Activated CD8-positive, alpha-beta memory T cell treated with anti-CD3 and anti-CD28 coated beads for 36 hours (primary cell): ENCODE results near the gene NTS. TPM values are rescaled to one million over a fixed set of nuclear protein-coding genes. Genes with fewer than 3 reads are reported as not detected.

Experiments
- CTCF ChIA-PET: fragments of 350-600 bp; sonication (Branson Sonifier 250); formaldehyde crosslinking; loops from one replicate; lab custom pipeline; 2021; ENCODE audit warnings: antibody characterized with exemption; lab: Charles Lee
- POLR2A ChIA-PET: fragments of 350-600 bp; sonication (Branson Sonifier 250); formaldehyde crosslinking; loops from one replicate; lab custom pipeline; 2021; ENCODE audit warnings: antibody characterized with exemption; lab: Charles Lee
- total RNA-seq, 2 experiments: library from RNA; stranded (reverse); gene quantifications; one replicate each; pipeline ENCODE4 v1.2.3, GENCODE V29; 2021

The NTS gene
- total RNA-seq, 2 experiments from 2014 or later: not detected

GRCh38 chr12:85894653-85895052, 20.6 kb downstream of the NTS start:
- POLR2A ChIA-PET: no interaction called here
- CTCF ChIA-PET: no interaction called here

GRCh38 chr12:85920324-85920947, 46.3 kb downstream of the NTS start:
- ChIA-PET POLR2A (no interaction called here), CTCF (no interaction called here)

- CTCF ChIA-PET: no interaction called here
- POLR2A ChIA-PET: no interaction called here
Observed at GRCh38 chr12:85923767-85924331, 49.8 kb downstream of the NTS start.

GRCh38 chr12:85927166-85927565, 53.1 kb downstream of the NTS start:
- POLR2A ChIA-PET: no interaction called here
- CTCF ChIA-PET: no interaction called here

Other genes with a start within 250 kb of the NTS start
- gene RASSF9, start 37.9 kb upstream of the NTS start, total RNA-seq: not detected